Measurements from ENCODE around the gene ACOT2. TPM values are rescaled to one million over a fixed set of nuclear protein-coding genes. Genes with fewer than 3 reads are reported as not detected.

The ACOT2 gene
- polyA plus RNA-seq, 1 donor (not counting 4 experiments of a cell fraction or from before 2014, with no cell fraction given): 5.4 TPM

GRCh38 chr14:73620268-73620667 is 51.3 kb downstream of the ACOT2 start:
- Histone ChIP-seq H3K9me1 (ENCODE audit: control insufficient read depth, extremely low read depth, insufficient read depth, low read length) (no peaks in the 10 kb centered on the region), H3K9ac (ENCODE audit: control insufficient read depth, extremely low read depth, insufficient read depth, low read length) (no peak overlapping the region), H3K9me3 (ENCODE audit: control insufficient read depth, low read depth, low read length) (no peaks in the 10 kb centered on the region), H4K20me1 (ENCODE audit: control insufficient read depth, extremely low read depth, insufficient read depth, low read length) (no peaks in the 10 kb centered on the region), H3K36me3 (ENCODE audit: control insufficient read depth in 2 of 2, extremely low read depth in 1 of 2, insufficient read depth in 2 of 2, low read length in 2 of 2) (no peaks in the 10 kb centered on the region), H3K4me3 (ENCODE audit: control insufficient read depth in 2 of 3, extremely low read depth in 1 of 3, insufficient read depth in 2 of 3, low read depth in 1 of 3, low read length in 3 of 3) (no peak overlapping the region), H2AFZ (ENCODE audit: control insufficient read depth, low read length) (no peak overlapping the region), H3K4me2 (ENCODE audit: control insufficient read depth, extremely low read depth, insufficient read depth, low read depth, low read length) (no peak overlapping the region), H3K79me2 (ENCODE audit: control insufficient read depth, insufficient read depth, low read length) (no peaks in the 10 kb centered on the region), H3K4me1 (ENCODE audit: control insufficient read depth, extremely low read depth, insufficient read depth, low read length) (peaks cover 5% of the 10 kb centered on the region), H3K27me3 (ENCODE audit: control insufficient read depth, extremely low read depth, insufficient read depth, low read length) (no peaks in the 10 kb centered on the region), H3K27ac (ENCODE audit: control insufficient read depth, insufficient read depth, low read length) (no peak overlapping the region)
- no peak for TF ChIP-seq EZH2 (IDR thresholded peaks at IDR 0.05; ENCODE audit: low read length)
- no peak for TF ChIP-seq CTCF (optimal IDR thresholded peaks at IDR 0.05 in 1 of 3, IDR thresholded peaks at IDR 0.05 in 1 of 3, conservative IDR thresholded peaks at IDR 0.05 in 1 of 3; ENCODE audit: extremely low read depth in 1 of 3, insufficient read depth in 2 of 3, low read length in 3 of 3)
- DNase-seq (ENCODE audit: low read depth, low spot score): no peak
- no peak for FAIRE-seq
- dilution Hi-C loops (cut with MboI; ENCODE audit: extremely low pct_ligation_motif_present, low sequenced_read_pairs): no loop called here

GRCh38 chr14:73623504-73624054 is 54.6 kb downstream of the ACOT2 start:
- Histone ChIP-seq H3K9me1 (ENCODE audit: control insufficient read depth, extremely low read depth, insufficient read depth, low read length) (no peaks in the 10 kb centered on the region), H3K36me3 (ENCODE audit: control insufficient read depth in 2 of 2, extremely low read depth in 1 of 2, insufficient read depth in 2 of 2, low read length in 2 of 2) (no peaks in the 10 kb centered on the region), H3K4me2 (ENCODE audit: control insufficient read depth, extremely low read depth, insufficient read depth, low read depth, low read length) (no peak overlapping the region), H4K20me1 (ENCODE audit: control insufficient read depth, extremely low read depth, insufficient read depth, low read length) (no peaks in the 10 kb centered on the region), H3K27me3 (ENCODE audit: control insufficient read depth, extremely low read depth, insufficient read depth, low read length) (no peaks in the 10 kb centered on the region), H3K4me1 (ENCODE audit: control insufficient read depth, extremely low read depth, insufficient read depth, low read length) (no peaks in the 10 kb centered on the region), H3K9ac (ENCODE audit: control insufficient read depth, extremely low read depth, insufficient read depth, low read length) (no peak overlapping the region), H3K9me3 (ENCODE audit: control insufficient read depth, low read depth, low read length) (no peaks in the 10 kb centered on the region), H2AFZ (ENCODE audit: control insufficient read depth, low read length) (no peak overlapping the region), H3K79me2 (ENCODE audit: control insufficient read depth, insufficient read depth, low read length) (no peaks in the 10 kb centered on the region), H3K27ac (ENCODE audit: control insufficient read depth, insufficient read depth, low read length) (no peak overlapping the region), H3K4me3 (ENCODE audit: control insufficient read depth in 2 of 3, extremely low read depth in 1 of 3, insufficient read depth in 2 of 3, low read depth in 1 of 3, low read length in 3 of 3) (no peak overlapping the region)
- no peak for DNase-seq (ENCODE audit: low read depth, low spot score)
- dilution Hi-C loops (cut with MboI; ENCODE audit: extremely low pct_ligation_motif_present, low sequenced_read_pairs): no loop called here
- TF ChIP-seq EZH2 (IDR thresholded peaks at IDR 0.05; ENCODE audit: low read length) (no peak), CTCF (optimal IDR thresholded peaks at IDR 0.05 in 1 of 3, IDR thresholded peaks at IDR 0.05 in 1 of 3, conservative IDR thresholded peaks at IDR 0.05 in 1 of 3; ENCODE audit: extremely low read depth in 1 of 3, insufficient read depth in 2 of 3, low read length in 3 of 3) (no peak)
- FAIRE-seq: no peak

Other genes with a start within 250 kb of the ACOT2 start
- gene NUMB, start 110.7 kb upstream of the ACOT2 start, polyA plus RNA-seq: 108 to 122 TPM (median 110 TPM) in 3 replicates
- 7.7 to 12.5 TPM (median 9.2 TPM) in 3 replicates for gene RIOX1, start 78.3 kb upstream of the ACOT2 start, polyA plus RNA-seq
- 5.4 to 8.7 TPM (median 6.1 TPM) in 3 replicates for gene ACOT1, start 32.1 kb upstream of the ACOT2 start, polyA plus RNA-seq
- 0.12 to 0.24 TPM (median 0.16 TPM) in 3 replicates for gene HEATR4, start 10.3 kb upstream of the ACOT2 start, polyA plus RNA-seq
- 0.29 to 0.68 TPM (median 0.40 TPM) in 3 replicates for gene ACOT4, start 22.7 kb downstream of the ACOT2 start, polyA plus RNA-seq
- gene ACOT6, start 43.3 kb downstream of the ACOT2 start, polyA plus RNA-seq: not detected in 3 replicates
- 2.9 to 8.4 TPM (median 5.6 TPM) in 3 replicates for gene DNAL1, start 75.8 kb downstream of the ACOT2 start, polyA plus RNA-seq
- 5.9 to 16.8 TPM (median 8.2 TPM) in 3 replicates for gene PNMA1, start 145.2 kb downstream of the ACOT2 start, polyA plus RNA-seq